ENCODE measurements around the gene USP1.

Gene USP1, protein sequence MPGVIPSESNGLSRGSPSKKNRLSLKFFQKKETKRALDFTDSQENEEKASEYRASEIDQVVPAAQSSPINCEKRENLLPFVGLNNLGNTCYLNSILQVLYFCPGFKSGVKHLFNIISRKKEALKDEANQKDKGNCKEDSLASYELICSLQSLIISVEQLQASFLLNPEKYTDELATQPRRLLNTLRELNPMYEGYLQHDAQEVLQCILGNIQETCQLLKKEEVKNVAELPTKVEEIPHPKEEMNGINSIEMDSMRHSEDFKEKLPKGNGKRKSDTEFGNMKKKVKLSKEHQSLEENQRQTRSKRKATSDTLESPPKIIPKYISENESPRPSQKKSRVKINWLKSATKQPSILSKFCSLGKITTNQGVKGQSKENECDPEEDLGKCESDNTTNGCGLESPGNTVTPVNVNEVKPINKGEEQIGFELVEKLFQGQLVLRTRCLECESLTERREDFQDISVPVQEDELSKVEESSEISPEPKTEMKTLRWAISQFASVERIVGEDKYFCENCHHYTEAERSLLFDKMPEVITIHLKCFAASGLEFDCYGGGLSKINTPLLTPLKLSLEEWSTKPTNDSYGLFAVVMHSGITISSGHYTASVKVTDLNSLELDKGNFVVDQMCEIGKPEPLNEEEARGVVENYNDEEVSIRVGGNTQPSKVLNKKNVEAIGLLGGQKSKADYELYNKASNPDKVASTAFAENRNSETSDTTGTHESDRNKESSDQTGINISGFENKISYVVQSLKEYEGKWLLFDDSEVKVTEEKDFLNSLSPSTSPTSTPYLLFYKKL

DNA sequence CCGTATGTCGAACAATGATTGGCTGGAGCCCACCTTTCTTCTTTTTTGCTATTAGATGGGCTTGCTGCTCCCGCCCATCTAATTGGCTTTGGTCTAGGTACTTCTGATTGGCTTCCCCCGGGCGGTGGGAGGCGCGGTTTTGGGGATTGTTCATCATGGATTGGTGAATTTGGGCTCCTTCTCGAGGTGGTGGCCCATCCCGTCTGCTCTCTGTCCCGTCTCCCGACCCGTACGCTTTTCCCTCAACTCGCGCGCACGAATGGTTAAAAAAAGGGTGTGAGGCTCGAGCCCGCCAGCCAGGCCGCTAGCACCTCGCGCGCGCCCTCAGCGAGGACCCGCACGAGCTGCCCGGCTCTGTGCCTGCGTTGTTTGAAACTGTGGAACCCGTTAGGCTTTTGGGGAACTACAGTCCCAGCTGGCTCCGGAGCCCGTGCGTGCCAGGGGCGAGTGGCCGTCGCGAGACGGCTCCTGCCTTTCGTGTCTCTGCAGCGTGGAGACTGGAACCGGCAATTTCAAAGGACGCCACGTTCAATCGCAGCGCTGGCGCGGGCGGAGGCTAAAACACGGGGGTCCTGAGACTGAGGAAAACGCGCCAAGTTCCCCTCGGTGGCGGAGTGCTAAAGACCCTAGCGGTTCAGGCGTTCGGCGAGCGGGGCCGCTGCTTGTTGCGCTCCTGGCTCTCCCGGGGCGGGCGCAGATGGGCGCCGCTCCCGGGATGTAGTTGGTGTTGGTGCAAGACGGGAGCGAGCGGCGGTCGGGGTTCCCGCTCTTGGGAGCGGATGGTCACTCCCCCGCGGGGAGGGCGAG lies at the start of gene USP1:
USP1 (plus strand) TSS at position 584 of the 807 bp plus-strand sequence. CDS start 2,819 bp downstream, outside the sequence.
- FAIRE-seq: peak; percentile 43

DNA sequence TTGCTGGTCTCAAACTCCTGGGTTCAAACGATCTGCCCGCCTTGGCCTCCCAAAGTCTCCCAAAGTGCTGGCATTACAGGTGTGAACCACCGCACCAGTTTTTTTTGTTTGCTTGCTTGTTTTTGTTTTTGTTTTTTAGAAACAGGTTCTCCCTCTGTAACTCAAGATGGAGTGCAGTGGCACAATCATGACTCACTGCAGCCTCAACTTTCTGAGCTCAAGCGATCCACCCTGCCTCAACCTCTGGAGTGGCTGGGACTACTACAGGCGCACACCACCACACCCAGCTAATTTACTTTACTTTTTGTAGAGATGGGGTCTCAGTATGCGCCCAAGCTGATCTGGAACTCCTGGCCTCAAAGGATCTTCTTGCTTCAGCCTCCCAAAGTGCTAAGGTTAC lies 47.3 kb upstream of the USP1 start:
- FAIRE-seq: no peak

DNA sequence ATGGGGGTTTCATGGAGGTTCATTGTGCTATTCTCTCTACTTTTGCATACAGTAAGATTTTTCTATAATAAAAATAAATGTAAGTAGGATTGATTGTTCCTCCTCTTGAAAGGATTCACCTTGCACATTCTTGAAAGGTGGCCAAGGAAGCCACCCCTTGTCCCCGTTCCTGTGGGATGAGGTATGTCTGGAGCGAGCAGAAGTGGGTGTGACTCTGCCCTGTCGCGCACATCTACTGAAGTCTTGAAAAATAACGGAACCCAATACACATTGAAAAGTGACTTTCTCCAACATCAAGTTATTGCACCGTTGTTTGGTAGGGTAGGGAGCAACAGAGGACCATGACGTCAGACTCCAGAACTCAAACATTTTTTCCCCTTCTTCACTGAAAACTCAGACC lies 46.8 kb upstream of the USP1 start:
- no peak for FAIRE-seq

DNA sequence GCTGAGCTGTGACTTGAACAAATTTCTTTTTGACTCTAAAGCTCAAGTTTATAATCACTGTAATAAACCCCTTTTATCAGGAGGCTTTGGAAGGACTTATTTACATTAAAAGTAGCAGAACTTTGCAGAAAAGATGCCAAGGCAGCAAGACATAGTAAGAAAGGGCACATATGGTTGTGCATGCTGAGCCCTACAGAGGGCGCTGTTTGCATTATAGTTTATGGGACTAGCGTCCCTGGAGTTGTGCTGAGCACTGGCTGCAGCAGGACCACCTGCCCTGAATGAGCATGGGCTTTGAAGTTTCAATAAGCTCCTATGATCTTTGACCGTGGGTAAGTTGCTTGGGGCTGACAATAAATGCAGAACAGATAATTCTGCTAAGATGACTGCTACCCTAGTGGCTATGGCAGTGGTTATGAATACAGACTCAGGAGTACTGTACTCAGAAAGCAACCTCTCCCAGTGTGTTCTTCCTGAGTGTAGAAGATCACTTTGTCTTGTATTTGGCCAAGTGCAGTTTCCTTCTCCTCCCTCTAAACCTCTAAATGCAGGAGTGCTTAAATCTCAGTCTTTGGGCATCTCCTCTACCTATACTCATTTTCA lies 45.4 kb upstream of the USP1 start:
- no peak for FAIRE-seq

DNA sequence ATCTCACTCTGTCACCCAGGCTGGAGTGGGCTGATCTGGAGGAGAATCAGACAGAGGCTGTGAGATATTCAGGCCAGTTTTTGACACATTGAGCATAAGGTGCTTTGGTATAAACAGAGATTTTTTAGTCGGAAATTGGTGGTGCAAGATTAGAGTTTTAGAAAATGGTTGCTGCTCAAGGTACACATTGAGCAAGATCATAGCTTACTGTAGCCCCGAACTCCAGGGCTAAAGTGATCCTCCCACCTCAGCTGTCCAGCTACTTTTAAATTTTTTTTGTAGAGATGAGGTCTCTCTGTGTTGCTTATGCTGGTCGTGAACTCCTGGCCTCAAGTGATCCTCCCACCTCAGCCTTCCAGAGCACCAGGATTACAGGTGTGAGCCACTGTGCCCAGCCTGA lies 43.9 kb upstream of the USP1 start:
- FAIRE-seq: no peak

DNA sequence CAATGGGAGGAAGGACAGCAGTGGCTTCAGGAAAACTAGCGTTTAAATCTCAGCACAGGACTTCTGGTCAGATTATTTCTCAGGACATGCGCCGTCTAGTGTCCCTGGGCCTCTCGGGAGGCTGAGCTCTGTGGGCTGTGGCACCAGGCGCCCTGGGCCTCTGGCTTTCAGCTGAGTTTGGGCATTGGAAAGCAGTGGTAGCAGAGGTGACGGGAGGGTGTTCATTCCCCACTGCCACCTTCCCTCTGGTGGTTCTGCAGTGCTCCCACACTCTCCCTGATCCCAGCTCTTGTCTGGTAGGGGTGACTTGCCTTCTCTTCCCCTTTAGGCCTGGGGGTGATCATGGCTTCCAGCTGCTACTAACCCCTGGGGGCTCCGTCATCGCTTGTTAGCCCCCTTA lies 42.2 kb upstream of the USP1 start:
- FAIRE-seq: no peak

DNA sequence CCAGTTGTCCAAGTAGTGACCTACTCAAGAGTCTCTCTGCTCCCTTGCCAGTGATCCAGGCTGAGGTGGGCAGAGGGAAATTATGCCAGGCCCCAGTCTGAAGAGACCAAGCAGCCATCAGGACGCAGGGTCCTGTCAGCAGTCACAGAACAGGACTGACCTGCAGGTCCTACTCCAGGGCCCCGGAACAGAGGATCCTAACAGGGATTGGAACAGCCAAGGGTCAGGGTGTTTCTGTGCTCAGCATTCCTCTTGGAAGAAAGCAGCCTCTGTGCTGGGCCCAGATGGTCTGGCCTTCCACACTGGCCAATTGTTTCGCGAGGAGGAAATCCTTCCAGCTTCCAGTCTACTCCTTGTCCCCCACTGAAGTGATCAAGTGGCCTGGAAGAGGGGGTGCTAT lies 41.6 kb upstream of the USP1 start:
- FAIRE-seq: no peak

DNA sequence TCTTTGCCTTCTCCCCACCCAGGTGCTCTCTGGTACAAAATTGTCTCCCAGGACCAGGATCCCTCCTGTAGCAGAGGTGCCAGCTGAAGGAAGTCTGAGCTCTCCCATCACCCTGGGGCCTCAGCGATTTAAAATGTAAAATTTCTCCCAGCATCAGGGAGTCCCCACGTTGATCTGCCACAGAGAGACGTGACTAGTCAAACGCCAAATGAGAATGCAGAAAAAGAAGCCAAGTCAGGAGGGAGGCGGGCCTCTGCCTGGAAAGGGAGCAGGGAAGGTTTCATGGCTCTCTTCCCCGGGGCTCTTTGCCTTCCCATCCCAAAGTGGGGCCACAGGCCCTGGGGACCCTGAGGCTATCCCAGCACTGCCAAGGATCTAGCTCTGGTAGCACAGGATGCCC lies 40.0 kb upstream of the USP1 start:
- FAIRE-seq: no peak

DNA sequence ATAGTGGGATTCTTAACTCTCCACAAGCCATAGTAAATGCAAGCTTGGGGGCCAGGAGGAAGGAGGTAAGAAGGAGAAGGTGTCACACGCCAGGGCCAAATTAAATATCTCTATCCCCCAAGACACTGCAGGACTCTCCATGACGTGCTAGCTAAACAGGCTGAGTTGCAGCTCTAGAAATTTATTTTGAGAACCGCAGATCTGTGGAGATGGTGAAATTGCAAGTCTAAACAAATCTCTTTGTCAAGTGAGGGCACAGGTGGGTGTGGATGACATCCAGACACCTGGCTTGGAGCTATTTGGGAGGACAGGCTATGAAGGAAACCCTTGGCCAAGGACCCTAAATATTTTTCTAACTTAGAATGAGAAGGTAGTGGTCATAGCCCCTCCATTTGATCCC lies 39.5 kb upstream of the USP1 start:
- FAIRE-seq: no peak

DNA sequence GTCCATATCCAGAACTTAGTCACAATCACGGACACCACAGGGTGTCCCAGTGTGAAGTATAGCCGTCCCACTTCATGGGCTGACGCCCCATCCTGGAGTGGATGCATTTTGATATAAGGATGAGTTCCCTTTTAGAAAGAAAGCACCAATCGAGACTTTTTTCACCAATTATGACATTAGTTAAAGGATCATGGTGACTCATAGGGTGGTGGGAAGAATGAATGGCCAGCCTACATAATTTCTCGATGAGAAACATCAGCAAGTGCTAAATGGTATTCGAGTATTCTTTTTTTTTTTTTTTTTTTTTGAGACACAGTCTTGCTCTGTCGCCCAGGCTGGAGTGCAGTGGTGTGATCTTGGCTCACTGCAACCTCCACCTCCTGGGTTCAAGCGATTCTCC lies 38.5 kb upstream of the USP1 start:
- no peak for FAIRE-seq

DNA sequence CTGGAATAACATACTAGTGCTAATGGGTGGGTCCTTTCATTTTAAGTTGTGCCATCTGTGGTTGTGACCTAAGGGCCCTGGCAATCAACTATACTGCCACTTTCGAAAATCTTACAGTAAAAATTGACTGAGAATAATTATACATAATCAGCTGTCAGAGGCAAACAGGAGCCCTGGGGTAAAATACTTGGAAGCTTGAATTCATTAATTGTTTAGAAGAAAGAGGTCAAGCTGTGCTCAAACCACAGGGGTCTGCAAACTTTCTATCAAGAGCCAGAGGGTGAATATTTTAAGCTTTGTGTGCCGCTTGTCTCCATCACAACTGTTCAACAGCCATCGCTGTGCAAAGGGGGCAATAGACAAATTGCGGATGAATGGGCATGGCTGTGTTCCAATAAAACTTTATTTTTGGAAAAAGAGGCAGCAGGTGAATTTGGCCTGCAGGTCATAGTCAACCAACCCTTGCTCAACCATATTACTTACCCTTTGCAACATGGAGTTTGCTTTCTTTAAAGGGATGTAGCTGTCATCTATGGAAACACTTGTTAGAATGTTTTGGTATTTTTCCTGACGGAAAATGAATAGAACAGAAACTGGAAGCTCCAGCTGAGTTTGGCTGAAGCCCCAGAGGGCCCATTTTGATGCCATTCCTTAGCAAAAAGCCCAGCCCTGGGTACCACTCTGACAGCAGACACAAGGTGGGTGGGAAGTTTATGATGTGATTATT lies 35.7 kb upstream of the USP1 start:
- FAIRE-seq: no peak

DNA sequence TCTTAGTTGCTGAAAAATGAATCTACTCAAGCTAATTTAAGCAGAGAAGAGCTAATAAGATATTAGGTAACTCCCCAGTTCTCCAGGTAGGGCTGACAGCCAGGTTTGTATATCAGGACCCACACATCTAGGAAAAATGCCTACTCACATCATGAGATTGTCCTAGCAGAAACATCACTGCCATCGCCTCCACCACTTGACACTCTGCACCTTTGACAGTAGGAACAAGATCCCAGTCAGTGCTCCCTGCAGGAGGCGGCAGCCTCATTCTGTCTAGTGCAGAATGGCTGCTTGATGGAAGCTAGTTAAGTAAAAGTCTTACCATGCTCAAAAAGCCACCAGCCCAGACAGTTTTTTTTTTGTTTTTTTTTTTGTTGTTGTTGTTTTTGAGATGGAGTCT lies 31.6 kb upstream of the USP1 start:
- no peak for FAIRE-seq

DNA sequence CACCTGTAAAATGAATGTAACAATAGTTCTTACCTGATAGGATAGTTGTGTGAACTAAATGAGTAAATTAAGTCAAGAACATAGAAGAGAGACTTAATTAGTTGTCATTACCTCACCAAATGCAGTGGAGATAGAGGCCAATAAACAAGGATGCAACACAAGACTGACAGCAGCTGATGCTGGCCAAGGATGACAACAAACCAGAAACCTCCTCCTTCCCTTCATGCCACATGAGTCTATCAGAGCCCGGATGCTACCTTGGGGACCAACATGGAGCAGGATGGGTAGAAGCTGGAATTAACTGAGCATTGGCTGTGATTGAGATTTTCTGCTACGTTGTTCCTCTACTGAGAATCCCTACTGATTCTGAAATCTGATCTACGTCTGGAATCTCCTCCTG lies 30.3 kb upstream of the USP1 start:
- FAIRE-seq: no peak

DNA sequence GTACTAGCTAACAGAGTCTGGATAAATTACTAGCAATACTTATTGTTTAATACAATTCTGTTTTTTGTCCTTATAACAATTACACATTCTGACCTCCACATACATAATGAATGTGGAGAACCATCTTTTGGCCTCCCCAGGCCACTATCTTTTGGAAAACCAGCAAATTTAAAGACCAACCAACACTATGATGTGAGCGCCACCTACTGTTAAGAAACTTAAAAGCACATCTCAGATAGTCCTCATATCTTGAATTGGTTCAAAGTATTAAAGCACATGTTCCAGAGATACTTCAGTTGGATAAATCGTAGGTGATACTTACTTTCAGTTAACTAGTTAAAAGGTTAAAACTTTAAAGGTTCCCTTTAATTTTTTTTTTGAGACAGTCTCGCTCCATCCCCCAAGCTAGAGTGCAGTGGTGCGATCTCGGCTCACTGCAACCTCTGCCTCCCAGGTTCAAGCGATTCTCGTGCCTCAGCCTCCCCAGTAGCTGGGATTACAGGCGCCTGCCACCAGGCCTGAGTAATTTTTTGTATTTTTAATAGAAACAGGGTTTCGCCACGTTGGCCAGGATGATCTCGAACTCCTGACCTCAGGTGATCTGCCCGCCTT lies 29.3 kb upstream of the USP1 start:
- FAIRE-seq: no peak

DNA sequence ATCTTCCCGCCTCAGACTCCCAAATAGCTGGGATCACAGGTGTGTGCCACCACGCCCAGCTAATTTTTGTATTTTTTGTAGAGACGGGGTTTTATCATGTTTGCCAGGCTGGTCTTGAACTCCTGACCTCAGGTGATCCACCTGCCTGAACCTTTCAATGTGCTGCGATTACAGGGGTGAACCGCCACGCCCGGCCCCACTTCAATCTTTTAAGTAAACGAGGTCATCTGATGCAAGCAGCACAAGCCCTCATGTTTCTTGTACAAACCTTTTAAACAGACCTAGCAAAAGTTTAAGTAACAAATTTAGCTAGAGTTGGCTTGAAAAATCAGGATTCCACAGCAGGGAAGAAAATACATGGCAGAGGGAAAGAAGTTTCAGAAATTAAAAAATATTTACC lies 21.2 kb upstream of the USP1 start:
- FAIRE-seq: no peak

DNA sequence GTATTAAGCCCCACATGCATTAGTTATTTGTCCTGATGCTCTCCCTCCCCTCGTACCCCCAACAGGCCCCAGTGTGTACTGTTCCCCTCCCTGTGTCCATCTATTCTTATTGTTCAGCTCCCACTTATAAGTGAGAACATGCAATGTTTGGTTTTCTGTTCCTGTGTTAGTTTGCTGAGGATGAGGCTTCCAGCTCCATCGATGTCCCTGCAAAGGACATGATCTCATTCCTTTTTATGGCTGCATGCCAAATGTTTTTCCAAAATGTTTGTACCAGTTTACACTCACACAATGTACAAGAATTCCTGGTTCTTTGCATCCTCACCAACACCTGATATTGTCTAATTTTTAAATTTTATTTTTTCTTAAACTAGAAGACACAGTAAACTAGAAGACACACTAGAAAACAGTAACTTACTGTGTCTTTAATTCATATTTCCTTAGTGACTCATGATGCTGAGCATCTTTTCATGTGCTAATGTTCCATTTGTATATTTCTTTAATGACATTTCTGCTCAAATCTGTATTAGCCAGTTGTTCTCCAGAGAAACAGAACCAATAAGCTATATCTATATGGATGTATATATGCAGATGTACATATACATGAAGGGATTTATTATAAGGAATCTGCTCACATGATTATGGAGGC lies 19.4 kb upstream of the USP1 start:
- FAIRE-seq: no peak

DNA sequence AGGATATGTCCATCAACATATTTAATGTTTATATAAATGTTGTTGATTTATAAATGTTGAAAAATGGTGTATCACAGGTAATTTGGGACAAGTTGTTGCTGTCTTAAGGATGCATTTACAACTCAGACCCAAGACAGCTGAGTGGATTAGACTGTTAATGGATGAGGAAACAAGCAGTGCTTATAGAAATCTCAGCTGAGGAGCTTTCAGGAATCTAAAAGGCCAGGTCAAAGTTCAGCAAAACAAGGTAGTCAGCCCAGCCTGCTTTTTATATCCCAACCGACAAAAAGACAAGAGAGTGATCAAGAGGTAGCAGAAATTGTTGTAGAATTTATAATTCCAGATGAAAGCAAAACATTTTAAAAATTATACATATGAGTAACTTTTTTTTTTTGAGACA lies 16.6 kb upstream of the USP1 start:
- FAIRE-seq: no peak

DNA sequence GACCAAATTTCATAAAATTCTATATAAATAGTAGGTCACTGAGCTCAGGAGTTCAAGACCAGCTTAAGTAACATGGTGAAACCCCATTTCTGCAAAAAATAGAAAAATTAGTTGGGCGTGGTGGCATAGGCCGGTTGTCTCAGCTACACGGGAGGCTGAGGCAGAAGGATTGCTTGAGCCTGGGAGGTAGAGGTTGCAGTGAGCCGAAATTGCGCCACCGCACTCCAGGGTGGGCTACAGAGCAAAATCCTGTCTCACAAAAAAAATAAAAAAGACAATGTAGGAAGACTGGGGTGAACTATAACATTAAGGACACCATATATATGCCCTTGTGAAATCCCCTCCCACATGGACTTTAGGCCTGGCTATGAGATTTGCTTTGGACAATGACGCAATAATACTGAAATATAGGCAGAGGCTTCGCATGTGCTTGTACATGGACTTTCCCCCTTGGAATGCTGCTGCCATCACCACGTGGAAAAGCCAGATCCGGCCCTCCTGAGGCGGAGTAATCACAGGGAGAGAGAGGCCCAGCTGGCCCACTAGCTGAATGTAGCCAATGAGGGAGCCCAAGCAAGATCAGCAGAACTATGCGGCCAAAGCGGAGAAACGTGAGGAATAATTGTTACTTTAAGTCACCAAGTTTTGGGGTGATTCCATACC lies 13.1 kb upstream of the USP1 start:
- FAIRE-seq: no peak

DNA sequence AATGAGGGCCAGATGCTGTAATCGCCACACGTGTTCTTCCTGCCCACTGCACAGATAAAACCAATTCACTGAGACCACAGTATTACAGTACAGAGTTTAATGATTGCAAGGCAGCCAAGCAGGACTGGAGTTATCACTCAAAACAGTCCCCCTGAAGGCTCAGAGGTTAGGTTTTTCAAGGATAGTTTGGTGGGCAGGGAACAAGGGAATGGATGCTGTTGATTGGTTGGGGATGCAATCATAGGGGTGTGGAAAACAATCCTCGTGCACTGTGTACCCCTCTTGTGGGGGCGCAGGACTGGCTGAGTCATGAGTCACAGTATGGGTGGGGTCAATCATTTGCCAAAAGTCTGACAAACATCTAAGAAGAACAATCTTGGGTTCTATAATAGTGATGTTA lies 12.4 kb upstream of the USP1 start:
- FAIRE-seq: no peak

DNA sequence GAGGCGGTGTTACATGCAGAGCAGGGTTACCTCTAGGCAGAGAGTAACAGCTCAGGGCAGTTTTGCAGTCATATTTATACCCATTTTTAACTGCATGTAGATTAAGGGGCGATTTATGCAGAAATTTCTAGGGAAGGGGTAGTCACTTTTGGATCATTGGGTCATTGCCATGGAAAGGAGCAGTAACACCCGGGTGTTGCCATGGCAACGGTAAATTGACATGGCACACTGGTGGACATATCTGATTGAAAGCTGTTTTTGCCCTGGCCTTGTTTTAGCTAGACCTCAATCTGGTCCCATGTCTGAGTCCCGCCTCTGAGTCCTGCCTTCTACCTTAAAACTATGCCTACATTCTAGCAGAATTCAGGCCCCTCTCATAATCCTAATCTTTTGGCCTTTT lies 11.8 kb upstream of the USP1 start:
- FAIRE-seq: no peak

DNA sequence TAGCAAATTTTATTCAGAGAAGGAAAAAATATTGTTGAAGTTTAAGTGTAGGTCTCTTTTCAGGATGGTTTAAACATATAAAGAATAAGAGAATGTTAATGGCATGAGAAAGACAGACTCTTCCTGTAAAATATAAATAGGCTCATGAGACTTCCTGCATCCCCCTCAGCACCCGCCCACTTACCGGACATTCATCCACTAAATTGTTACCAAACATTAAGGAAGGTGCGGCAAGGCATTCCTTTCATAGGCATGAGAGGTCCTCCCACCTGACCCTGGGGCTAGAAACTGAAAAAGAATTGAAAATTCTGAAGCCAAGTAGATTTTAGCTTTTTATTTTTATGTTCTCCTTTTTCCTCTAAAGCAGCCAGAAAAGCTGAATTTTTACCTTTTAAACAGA lies 10.6 kb upstream of the USP1 start:
- no peak for FAIRE-seq
